Activated T-helper 1 cell treated with anti-CD3 and anti-CD28 coated beads, Interleukin-12 subunit alpha, Interleukin-12 subunit beta, Interleukin-2, Interleukin-4 antibody, amounts not matched to agents 30 ng/mL and 10 ng/mL and 1 ng/mL, durations not matched to agents 14 hours and 24 hours and 36 hours (primary cell): ENCODE results near the gene UQCRQ. TPM values are rescaled to one million over a fixed set of nuclear protein-coding genes. Genes with fewer than 3 reads are reported as not detected.
A peak's percentile ranks its signal among the peaks of the same experiment; 100 is the strongest.

ENCODE experiments used
- DNase-seq: peaks from one replicate; pipeline ENCODE4 v3.0.0; 2021; ENCODE audit warnings: low spot score
- H3K27ac Mint-ChIP-seq: one replicate; pipeline ENCODE4 v1.8.0; 2021; ENCODE audit warnings: mild to moderate bottlenecking, mixed read lengths
- H3K27me3 Mint-ChIP-seq: one replicate; pipeline ENCODE4 v1.8.0; 2022; ENCODE audit warnings: mild to moderate bottlenecking, moderate library complexity, mixed read lengths; ENCODE audit not compliant: insufficient read depth
- H3K36me3 Mint-ChIP-seq: one replicate; pipeline ENCODE4 v1.8.0; 2021; ENCODE audit warnings: low read depth, mixed read lengths
- H3K4me1 Mint-ChIP-seq: one replicate; pipeline ENCODE4 v1.8.0; 2021; ENCODE audit warnings: low read depth, mixed read lengths
- H3K4me3 Mint-ChIP-seq: one replicate; pipeline ENCODE4 v1.8.0; 2021; ENCODE audit warnings: mild to moderate bottlenecking, moderate library complexity, mixed read lengths
- H3K9me3 Mint-ChIP-seq: one replicate; pipeline ENCODE4 v1.8.0; 2021; ENCODE audit warnings: mixed read lengths
- intact Hi-C: fragments of 100-400 bp; cut with micrococcal nuclease; formaldehyde crosslinking; loops from one replicate; pipeline ENCODE4 v1.15.1; 2024
- total RNA-seq: library from RNA; stranded (reverse); gene quantifications from 2 replicates; pipeline ENCODE4 v1.2.3, GENCODE V29; 2022

The UQCRQ gene
- total RNA-seq, 1 donor from 2014 or later: 410 TPM

DNA sequence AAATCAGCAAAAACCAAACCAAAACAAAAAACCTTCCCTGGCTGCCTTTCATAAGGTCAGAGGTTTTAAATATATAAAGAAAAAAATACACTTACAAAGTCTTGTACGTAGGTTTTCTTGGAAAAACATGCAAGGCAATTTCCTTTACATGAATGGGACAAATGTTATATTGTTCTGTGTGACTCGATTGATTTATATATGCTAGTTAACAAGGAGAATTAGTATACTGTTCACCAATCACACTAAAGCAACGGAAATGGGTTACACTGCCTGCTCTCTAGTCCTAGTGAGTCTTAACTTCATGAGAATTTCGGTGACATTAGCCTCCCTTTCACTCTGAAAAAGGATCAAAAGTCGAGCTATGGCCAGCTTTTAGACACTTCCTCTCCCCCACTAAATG is 5.7 kb upstream of the UQCRQ start:
- Mint-ChIP-seq H3K27me3 (peaks cover 4% of the 10 kb centered on the region), H3K36me3 (no peaks in the 10 kb centered on the region), H3K9me3 (no peaks in the 10 kb centered on the region), H3K4me3 (no peak overlapping the region), H3K27ac (no peak overlapping the region), H3K4me1 (peaks cover 13% of the 10 kb centered on the region)
- no peak for DNase-seq
- intact Hi-C loops: no loop called here

DNA sequence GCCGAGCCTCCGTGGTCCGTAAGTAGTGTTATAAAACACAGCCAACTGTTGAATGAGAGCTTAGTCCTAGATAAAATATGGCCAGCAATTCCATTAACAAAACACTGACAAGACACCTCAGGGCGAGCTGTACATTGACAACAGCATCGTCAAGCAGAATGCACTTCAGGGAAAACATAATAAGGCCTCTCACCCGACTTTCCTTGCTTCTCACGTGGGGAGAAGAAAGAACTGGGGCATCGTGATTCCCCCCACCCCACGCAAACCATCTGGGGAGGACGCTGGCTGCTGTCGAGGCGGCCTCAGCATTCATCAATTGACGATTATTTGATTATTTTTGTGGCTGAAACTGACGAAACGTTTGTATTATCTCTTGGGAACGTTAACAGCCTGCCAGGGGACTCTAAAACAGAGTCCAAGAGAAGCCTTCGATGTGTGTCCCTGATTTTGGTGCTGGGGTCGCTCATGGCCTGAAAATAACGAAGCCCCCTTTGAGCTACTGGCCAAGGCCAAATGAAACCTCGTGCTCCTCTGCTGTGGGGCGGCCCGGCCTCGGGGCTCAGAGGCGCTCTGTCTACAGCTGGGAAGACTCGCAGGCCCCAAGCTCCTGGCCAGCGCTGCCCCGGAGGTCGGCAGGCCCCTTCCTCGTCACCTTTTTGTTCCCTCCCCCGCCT is 637 bp upstream of the UQCRQ start:
- intact Hi-C loops: loop anchor here (1.0 to 5.0 kb wide), 14 partner anchors 17 to 1231 kb away; partner anchors contain the start of genes AFF4, KIF3A, P4HA2 and RAPGEF6
- Mint-ChIP-seq H3K36me3 (peaks cover 21% of the 10 kb centered on the region), H3K4me3 (peak overlapping the region; percentile 95), H3K9me3 (no peaks in the 10 kb centered on the region), H3K27me3 (no peaks in the 10 kb centered on the region), H3K4me1 (peaks cover 33% of the 10 kb centered on the region), H3K27ac (peak overlapping the region; percentile 99)
- DNase-seq: no peak

DNA sequence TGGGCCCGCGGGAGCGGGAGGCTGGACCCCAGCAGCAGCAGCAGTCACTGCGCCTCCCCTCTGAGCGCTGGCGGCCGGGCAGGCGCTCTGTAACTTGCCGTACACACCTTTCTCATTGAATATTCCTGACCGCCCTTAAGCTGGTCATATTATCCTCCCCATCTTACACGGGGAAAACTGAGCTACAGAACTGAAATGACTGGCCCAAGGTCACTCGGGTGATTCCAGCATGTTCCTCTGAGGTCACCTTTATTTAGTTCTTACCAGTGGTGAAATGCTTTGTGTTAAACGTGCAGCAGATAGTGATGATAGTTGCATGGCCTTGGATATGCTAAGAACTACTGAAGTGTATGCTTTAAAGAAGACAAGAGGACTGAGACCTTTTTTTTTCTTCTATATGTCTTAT is 607 bp downstream of the UQCRQ start:
- Mint-ChIP-seq H3K9me3 (no peaks in the 10 kb centered on the region), H3K36me3 (peaks cover 24% of the 10 kb centered on the region), H3K27ac (peak overlapping the region; percentile 99)

DNA sequence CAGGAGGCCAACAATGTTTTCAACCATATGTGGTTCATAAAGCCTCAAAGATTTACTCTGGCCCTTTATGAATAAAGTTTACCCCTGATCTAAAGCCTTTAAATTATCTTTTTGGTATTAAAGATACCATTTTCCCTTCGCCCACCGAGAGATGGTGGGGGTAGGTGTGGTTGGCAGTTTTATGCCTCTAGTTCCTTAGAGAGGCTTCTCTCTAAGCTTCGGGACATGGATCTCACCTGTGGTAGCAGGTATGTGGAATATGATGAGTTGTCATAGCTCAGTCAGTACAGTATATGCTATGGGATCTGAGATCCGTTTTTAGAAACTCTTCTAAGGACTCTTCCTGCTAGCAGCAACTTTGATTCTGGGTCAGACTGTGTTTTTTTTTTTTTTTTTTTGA is 2.3 kb downstream of the UQCRQ start:
- H3K27ac Mint-ChIP-seq: no peak overlapping the region

More for the DNA sequence above, 607 bp downstream of the UQCRQ start:
- Mint-ChIP-seq H3K27me3 (no peaks in the 10 kb centered on the region), H3K4me1 (peaks cover 33% of the 10 kb centered on the region), H3K4me3 (peak overlapping the region; percentile 95)
- DNase-seq: no peak
- intact Hi-C loops: loop anchor here (2.0 to 5.0 kb wide), 7 partner anchors 16 to 1232 kb away; partner anchors contain the start of genes P4HA2, RAPGEF6 and ZCCHC10

GRCh38 chr5:132870801-132871200 is 4.4 kb downstream of the UQCRQ start:
- Mint-ChIP-seq H3K27me3 (no peaks in the 10 kb centered on the region), H3K27ac (no peak overlapping the region), H3K9me3 (no peaks in the 10 kb centered on the region), H3K4me1 (peaks cover 26% of the 10 kb centered on the region), H3K4me3 (no peak overlapping the region), H3K36me3 (peaks cover 35% of the 10 kb centered on the region)
- intact Hi-C loops: no loop called here
- no peak for DNase-seq

More for the DNA sequence above, 2.3 kb downstream of the UQCRQ start:
- peaks cover 33% of the 10 kb centered on the region for H3K4me1 Mint-ChIP-seq
- peaks cover 32% of the 10 kb centered on the region for H3K36me3 Mint-ChIP-seq
- no peak for DNase-seq
- H3K4me3 Mint-ChIP-seq: peak overlapping the region; percentile 95
- no peaks in the 10 kb centered on the region for H3K9me3 Mint-ChIP-seq
- no peaks in the 10 kb centered on the region for H3K27me3 Mint-ChIP-seq
- intact Hi-C loops: loop anchor here (5.0 kb wide), 2 partner anchors 371 to 641 kb away; partner anchors contain the start of gene P4HA2

DNA sequence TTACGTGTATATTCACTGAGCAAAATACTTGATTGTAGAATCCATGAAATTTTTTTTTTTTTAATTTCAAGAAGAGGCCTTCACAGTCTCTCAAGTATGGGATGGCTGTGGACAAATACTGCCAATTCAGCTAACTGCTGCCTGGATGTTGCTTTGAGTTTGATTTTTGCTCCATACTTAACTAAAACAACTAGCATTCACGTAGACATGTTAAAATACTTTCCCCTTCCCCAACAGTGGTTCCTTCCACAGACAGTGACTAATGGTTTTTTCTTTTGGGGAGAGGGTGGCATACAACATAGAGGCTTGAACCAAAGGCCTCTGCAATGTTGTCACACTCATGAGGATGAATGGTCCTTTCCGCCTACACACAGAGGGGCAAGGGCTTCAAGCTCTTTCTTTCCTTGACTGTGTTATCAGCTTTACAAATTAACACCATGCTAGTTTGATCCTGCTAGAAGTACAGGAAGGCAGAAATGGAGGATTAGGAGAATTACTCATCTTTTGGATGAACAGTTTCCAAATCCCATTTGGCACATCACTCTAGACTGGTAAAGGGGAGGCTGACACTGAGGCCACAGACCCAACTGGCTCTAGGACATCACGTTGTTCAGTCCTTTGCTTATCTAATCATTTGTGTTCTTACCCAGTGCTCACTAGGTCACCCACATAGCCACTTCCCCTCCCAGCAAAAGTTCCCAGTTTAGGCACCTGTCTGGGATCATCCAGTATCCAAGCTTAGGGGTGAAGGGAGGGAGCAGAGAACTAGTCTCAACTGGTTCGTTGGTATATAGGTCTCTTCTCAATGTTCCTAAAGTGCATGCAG is 5.2 kb downstream of the UQCRQ start:
- no peaks in the 10 kb centered on the region for H3K9me3 Mint-ChIP-seq
- peaks cover 33% of the 10 kb centered on the region for H3K36me3 Mint-ChIP-seq
- H3K27me3 Mint-ChIP-seq: no peaks in the 10 kb centered on the region
- peaks cover 25% of the 10 kb centered on the region for H3K4me1 Mint-ChIP-seq
- intact Hi-C loops: no loop called here
- H3K4me3 Mint-ChIP-seq: no peak overlapping the region
- no peak for DNase-seq
- no peak overlapping the region for H3K27ac Mint-ChIP-seq

- Mint-ChIP-seq H3K4me3 (no peak overlapping the region), H3K27ac (no peak overlapping the region), H3K27me3 (no peaks in the 10 kb centered on the region), H3K9me3 (no peaks in the 10 kb centered on the region), H3K36me3 (peaks cover 30% of the 10 kb centered on the region), H3K4me1 (peaks cover 17% of the 10 kb centered on the region)
- no peak for DNase-seq
- intact Hi-C loops: no loop called here
These were observed 6.3 kb downstream of the UQCRQ start for GRCh38 chr5:132872788-132873118.

DNA sequence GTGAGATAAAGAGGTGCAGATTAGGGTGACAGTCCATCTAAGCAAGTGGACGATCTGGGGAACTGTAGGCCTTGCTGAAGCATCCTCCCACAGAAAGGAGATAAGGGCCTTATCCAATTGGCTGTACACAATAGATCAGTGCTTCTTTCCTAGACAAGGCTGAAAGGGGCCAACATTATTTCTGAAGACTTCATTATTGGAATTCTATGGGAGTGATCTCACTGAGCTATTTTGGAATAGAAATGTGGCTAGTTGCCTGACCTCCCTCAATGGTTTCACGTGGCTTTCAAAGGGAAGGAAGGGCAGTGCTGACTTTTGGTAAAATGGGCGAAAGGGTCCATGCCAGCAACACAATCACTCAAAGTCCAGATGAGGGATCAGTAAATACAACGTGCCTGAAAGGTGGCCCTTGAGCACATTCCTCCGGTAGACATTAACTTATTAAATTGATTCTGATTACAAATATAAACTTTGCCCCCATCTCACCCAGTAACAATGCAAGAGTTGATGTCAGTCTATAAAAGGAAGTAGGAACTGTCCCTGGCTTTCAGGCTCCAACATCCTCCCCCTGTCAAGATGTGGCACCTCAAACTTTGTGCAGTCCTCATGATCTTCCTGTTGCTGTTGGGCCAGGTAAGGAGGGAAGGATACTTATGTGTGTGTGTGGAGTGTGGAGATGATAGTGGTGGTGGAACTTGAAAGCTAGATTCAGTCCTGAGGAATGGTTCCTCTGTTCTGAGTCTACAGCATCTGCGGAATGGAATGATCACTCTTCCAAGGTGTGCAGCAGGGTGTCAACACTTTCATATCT is 6.9 kb downstream of the UQCRQ start, which contains the start of gene LEAP2:
Gene LEAP2 (plus strand): TSS at position 550 of the 811 bp plus-strand sequence. CDS start 27 bp downstream, at position 577.
- Mint-ChIP-seq H3K9me3 (no peaks in the 10 kb centered on the region), H3K27me3 (no peaks in the 10 kb centered on the region), H3K4me1 (peaks cover 11% of the 10 kb centered on the region), H3K4me3 (no peak within 1 kb of the TSS), H3K27ac (no peak within 1 kb of the TSS), H3K36me3 (peaks cover 33% of the 10 kb centered on the region)
- no peak for DNase-seq
- intact Hi-C loops: no loop called here

DNA sequence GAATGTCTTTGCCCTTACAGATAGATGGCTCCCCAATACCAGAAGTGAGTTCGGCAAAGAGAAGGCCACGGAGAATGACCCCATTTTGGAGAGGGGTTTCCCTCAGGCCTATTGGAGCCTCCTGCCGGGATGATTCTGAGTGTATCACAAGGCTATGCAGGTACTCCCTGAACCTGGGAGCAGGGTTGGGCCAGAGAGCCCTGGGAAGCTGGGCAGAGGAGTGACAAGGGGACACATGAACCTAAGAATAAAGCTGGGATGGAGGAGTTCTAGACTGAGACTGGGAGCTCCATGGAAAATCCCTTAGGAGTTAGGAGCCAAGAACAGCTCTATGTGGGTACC is 7.5 kb downstream of the UQCRQ start:
- Mint-ChIP-seq H3K27me3 (no peaks in the 10 kb centered on the region), H3K4me1 (peaks cover 7% of the 10 kb centered on the region), H3K27ac (no peak overlapping the region), H3K36me3 (peaks cover 30% of the 10 kb centered on the region), H3K9me3 (no peaks in the 10 kb centered on the region), H3K4me3 (no peak overlapping the region)
- intact Hi-C loops: no loop called here
- no peak for DNase-seq

DNA sequence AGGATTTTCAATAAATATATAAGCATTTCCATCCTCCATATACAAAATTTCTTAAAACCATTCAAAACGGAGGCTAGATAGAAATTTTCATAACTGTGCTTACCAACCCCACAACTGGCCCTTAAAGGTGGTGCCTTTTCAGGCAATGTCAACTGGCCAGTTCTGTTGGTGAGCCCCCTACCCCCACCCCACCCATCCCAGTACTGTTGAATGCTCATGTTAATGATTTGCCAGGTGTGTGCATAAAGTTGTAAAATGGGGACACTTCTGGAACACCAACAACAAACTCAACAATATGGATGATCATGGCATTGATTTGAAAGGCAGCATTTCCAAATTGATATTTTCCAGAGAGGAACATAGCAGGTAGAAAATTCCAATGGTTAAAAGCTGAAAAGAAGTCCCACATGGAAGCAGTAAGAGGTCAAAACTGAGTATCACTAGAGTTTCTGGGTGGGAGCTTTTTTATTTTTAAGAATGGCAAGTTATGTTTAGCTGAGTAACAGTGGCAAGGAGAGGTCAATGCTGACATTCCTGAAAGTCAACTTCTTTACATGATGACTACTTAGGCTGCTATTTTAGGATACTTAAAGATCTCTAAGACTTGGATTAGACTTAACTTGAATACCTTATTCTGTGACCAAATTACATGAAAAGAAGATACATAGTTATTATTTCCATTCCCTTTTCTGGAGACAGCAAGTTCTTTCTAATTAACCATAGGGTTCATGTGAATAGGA is 9.7 kb downstream of the UQCRQ start:
- intact Hi-C loops: no loop called here
- no peaks in the 10 kb centered on the region for H3K9me3 Mint-ChIP-seq
- H3K4me1 Mint-ChIP-seq: no peaks in the 10 kb centered on the region
- DNase-seq: no peak
- peaks cover 29% of the 10 kb centered on the region for H3K36me3 Mint-ChIP-seq
- no peak overlapping the region for H3K27ac Mint-ChIP-seq
- H3K4me3 Mint-ChIP-seq: no peak overlapping the region
- no peaks in the 10 kb centered on the region for H3K27me3 Mint-ChIP-seq

DNA sequence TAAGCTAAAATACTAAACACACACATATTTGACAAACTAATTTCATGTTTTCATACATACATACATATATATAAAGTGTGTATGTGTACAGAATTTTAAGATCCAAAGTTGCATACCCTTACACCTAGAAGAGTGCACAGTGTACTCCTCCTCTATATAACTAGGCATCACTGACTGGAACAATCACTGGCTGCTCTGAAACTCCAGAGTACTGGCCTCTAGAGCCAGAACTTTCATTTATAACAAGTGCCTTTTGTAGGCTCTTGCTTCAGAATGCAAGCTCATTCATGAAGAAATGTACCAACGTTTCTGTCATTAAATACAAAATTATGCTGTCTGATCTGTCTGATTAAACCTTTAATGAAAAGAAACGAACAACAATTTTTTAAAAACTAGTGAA is 11.0 kb downstream of the UQCRQ start:
- no peak overlapping the region for H3K4me3 Mint-ChIP-seq
- H3K27me3 Mint-ChIP-seq: no peaks in the 10 kb centered on the region
- H3K27ac Mint-ChIP-seq: no peak overlapping the region
- no peak for DNase-seq
- intact Hi-C loops: no loop called here
- no peaks in the 10 kb centered on the region for H3K4me1 Mint-ChIP-seq
- H3K9me3 Mint-ChIP-seq: no peaks in the 10 kb centered on the region
- H3K36me3 Mint-ChIP-seq: peaks cover 26% of the 10 kb centered on the region

GRCh38 chr5:132877938-132878337 is 11.5 kb downstream of the UQCRQ start:
- DNase-seq: no peak
- Mint-ChIP-seq H3K27me3 (no peaks in the 10 kb centered on the region), H3K4me1 (no peaks in the 10 kb centered on the region), H3K36me3 (peaks cover 26% of the 10 kb centered on the region), H3K9me3 (no peaks in the 10 kb centered on the region), H3K27ac (no peak overlapping the region), H3K4me3 (no peak overlapping the region)
- intact Hi-C loops: no loop called here
